ENCODE data around the gene HK3.

The HK3 gene

DNA sequence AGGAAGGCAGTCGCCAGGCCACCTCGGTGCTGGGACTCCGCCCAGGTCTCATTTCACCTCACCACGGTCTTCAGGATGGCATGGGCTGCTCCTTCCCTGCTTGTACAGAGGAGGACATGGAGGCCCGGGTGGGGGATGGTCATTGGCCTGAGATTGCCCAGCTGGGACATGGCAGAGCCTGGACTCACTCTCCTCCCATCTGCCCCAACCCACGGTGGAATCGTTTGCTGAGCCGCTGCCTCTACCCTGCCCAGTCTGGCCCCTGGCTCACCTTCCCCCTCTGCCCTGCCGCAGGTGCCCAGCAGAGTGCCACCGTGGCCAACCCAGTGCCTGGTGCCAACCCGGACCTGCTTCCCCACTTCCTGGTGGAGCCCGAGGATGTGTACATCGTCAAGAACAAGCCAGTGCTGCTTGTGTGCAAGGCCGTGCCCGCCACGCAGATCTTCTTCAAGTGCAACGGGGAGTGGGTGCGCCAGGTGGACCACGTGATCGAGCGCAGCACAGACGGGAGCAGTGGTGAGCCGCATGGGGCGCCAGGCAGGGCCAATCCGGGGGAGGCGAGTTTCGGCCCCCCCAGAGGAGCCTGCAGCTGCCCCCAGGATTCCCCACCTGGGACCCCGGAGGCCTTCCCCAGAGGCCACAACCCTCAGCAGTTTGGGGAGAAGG is 36.7 kb downstream of the HK3 start:
- no peak overlapping the region for H3K4me3 ChIP-seq (ENCODE audit: low read length)
- TF ChIP-seq, protein P1, sequence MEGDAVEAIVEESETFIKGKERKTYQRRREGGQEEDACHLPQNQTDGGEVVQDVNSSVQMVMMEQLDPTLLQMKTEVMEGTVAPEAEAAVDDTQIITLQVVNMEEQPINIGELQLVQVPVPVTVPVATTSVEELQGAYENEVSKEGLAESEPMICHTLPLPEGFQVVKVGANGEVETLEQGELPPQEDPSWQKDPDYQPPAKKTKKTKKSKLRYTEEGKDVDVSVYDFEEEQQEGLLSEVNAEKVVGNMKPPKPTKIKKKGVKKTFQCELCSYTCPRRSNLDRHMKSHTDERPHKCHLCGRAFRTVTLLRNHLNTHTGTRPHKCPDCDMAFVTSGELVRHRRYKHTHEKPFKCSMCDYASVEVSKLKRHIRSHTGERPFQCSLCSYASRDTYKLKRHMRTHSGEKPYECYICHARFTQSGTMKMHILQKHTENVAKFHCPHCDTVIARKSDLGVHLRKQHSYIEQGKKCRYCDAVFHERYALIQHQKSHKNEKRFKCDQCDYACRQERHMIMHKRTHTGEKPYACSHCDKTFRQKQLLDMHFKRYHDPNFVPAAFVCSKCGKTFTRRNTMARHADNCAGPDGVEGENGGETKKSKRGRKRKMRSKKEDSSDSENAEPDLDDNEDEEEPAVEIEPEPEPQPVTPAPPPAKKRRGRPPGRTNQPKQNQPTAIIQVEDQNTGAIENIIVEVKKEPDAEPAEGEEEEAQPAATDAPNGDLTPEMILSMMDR (IDR thresholded peaks at IDR 0.05; ENCODE audit: insufficient read depth, low read depth, low read length, missing control alignments) = no peak

DNA sequence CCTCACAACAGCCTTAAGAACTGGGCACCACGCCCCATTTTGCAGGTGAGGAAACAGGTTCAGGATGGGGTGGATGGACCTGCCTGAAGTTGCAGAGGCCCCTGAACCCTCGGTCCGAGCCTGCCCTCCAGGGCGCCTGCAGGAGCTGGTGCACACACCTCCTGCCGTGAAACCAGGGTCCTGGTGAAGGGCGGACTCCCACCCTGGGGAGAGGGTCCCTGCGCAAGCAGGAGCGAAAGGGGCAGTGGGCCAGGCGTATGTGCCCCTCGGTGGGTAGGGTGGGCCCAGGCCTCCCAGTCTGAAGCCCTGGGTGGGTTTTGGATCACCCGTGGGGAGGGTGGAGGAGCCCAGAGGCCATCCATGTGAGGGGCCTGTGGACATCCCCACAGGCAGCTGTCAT is 37.9 kb downstream of the HK3 start:
- TF ChIP-seq, protein P1 (IDR thresholded peaks at IDR 0.05; ENCODE audit: insufficient read depth, low read depth, low read length, missing control alignments) = no peak
- no peak for DNase-seq (ENCODE audit: low read depth)
- H3K4me3 ChIP-seq (ENCODE audit: low read length) = no peak overlapping the region

More for the DNA sequence above, 36.7 kb downstream of the HK3 start:
- no peak for DNase-seq (ENCODE audit: low read depth)

DNA sequence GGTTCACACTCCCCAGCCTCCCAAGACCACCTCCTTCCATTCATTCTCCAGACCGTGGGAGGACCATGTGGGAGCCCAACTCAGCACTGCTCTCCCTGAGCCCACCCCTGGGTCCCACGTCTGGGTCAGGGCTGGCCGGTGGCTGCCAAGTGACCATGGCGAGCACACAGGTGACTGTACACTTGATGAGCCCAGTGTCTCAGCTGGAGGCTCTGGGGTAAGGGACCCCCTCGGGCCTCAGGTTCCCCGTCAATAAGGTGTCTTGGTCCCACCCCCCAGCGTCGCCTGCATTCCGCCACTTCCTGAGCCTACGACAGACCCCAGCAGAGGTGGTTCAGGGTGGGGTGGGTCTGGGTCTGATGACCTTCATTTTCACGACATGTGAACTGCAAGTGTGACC is 38.8 kb downstream of the HK3 start:
- DNase-seq (ENCODE audit: low read depth) = no peak
- TF ChIP-seq, protein P1 (IDR thresholded peaks at IDR 0.05; ENCODE audit: insufficient read depth, low read depth, low read length, missing control alignments) = no peak

DNA sequence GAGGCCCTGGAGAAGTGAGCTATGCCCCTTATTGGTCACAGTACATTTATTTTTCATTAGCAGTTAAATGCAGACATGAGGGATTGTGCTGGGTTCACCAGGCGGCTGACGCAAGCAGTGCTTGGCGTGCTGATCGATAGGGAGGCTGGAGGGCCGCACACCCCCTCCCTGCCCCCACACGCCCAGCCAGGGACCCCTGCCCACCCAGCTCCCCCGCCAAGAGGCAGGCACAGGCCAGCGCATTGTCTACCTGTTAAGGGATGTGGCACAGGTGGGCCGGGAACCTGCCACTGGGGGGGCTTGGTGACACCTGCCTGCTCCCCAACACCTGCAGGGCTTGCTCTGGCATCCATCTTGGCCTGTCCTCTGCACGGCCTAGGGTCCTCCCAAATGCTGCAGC is 39.2 kb downstream of the HK3 start:
- TF ChIP-seq, protein P1 (IDR thresholded peaks at IDR 0.05; ENCODE audit: insufficient read depth, low read depth, low read length, missing control alignments) = no peak
- no peak overlapping the region for H3K4me3 ChIP-seq (ENCODE audit: low read length)
- no peak for DNase-seq (ENCODE audit: low read depth)

More for the DNA sequence above, 38.8 kb downstream of the HK3 start:
- no peak overlapping the region for H3K4me3 ChIP-seq (ENCODE audit: low read length)

DNA sequence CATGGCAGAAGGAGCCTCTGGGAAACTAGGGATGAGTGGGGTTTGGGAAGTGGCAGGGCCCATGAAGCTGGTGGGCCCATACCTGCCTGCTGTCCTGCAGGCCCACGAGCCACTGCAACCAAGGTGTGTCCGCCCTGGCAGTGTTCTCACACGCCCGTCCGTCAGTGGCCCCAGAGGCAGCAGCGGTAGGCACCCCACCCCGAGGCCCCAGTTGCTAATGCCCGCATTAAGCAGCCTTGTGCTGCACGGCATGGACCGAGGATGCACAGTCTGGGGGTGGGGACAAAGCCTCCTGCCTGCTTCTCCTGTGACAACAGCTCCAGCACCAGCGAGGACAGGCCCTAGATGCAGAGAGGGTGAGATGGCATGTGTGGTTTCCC is 41.3 kb downstream of the HK3 start:
- no peak for DNase-seq (ENCODE audit: low read depth)
- H3K4me3 ChIP-seq (ENCODE audit: low read length) = no peak overlapping the region
- TF ChIP-seq, protein P1 (IDR thresholded peaks at IDR 0.05; ENCODE audit: insufficient read depth, low read depth, low read length, missing control alignments) = no peak

DNA sequence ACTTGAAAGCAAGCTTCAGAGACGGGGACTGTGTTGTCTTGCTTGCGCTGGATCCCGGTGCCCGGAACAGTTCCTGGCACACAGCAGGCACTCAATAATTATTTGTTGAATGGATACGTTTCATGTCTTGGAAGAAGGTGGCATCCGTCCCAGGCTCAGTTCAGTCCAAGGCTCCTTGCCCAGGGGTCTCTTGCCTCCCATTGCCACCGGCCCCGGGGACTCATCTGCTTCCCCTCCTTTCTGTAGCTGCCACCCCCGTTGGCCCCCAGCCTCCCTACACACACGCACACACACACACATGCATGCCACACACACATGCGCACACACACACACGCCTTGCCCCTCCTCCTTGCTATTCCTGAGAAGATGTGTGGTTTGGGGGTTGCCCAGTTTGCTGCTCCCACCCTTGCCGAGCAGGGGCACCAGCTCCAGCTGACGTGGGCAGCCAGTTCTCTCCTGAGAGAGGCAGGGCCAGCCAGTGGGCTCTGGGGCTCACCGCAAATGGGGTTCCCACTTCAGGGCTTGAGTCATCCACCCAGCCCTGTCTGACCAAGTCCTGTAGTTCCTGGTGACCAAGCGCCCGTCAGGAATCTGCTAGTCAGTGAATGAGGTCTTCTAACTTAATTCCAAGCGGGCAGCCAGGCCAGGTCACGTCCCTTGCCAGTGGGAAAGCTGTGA is 41.8 kb downstream of the HK3 start:
- no peak overlapping the region for H3K4me3 ChIP-seq (ENCODE audit: low read length)
- no peak for DNase-seq (ENCODE audit: low read depth)
- TF ChIP-seq, protein P1 (IDR thresholded peaks at IDR 0.05; ENCODE audit: insufficient read depth, low read depth, low read length, missing control alignments) = no peak

DNA sequence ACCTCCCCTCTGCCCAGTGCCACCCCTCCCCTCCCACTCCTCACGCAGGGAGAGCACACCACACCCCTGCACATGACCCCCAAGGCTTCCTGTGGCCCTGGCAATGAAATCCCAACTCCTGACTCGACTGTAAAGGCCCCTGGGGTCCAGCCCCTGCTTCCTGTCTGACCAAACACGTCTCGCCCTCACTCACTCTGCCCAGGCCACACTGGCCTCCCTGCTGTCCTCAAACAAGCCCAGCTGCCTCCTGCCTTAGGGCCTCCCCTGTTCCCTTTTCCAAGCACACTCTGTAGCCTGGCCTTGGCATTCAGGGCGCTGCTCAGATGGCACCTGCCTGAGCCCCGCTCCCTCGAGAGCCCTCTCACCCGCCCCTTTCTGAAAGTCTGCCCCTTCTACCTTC is 42.4 kb downstream of the HK3 start:
- no peak overlapping the region for H3K4me3 ChIP-seq (ENCODE audit: low read length)
- DNase-seq (ENCODE audit: low read depth) = no peak
- TF ChIP-seq, protein P1 (IDR thresholded peaks at IDR 0.05; ENCODE audit: insufficient read depth, low read depth, low read length, missing control alignments) = no peak
